ENCODE data around the gene DLGAP5. TPM values are rescaled to one million over a fixed set of nuclear protein-coding genes. Genes with fewer than 3 reads are reported as not detected.

Gene DLGAP5
- total and polyA plus RNA-seq, 2 of the 4 experiments (the other 2 are of a cell fraction): 14.9 to 19.0 TPM

GRCh38 chr14:55116246-55117030 lies 74.9 kb downstream of the DLGAP5 start:
- H3K4ac ChIP-seq (ENCODE audit: low read depth, low read length): no peak overlapping the region
- peaks cover 4% of the 10 kb centered on the region for H3K9me1 ChIP-seq (ENCODE audit: insufficient read depth, low read length)
- H2AK5ac ChIP-seq (ENCODE audit: low read depth, low read length): peak overlapping the region; percentile 56; the same call in 1 of the 2 replicates
- no peak overlapping the region for H2BK120ac ChIP-seq (ENCODE audit: low read depth, low read length)
- ChIA-PET CTCF (interaction anchor here (1.0 kb wide), 1 partner anchor 8 kb away, joined by 9 read pairs; no protein-coding TSS in a partner anchor), POLR2A (ENCODE audit: unreplicated experiment) (no interaction called here)
- ATAC-seq (ENCODE audit: low read depth): no peak
- H3K4me2 ChIP-seq (ENCODE audit: low read depth, low read length): no peak overlapping the region
- H3K36me3 ChIP-seq (ENCODE audit: control insufficient read depth, insufficient read depth, low read length): no peaks in the 10 kb centered on the region
- H2AFZ ChIP-seq (replicated peaks; ENCODE audit: low read length, poor library complexity): no peak overlapping the region
- H2BK20ac ChIP-seq (ENCODE audit: low read depth, low read length): no peak overlapping the region
- H3K23ac ChIP-seq (ENCODE audit: low read depth, low read length): no peak overlapping the region
- WGBS, 2 experiments (ENCODE audit: extremely low coverage in 2 of 2, insufficient read length in 1 of 2): 66% methylated on average over 5 of the region's 11 CpGs; no CpG with 5 or more reads in 1 of the 2 experiments
- TF ChIP-seq NFE2L2 (IDR thresholded peaks at IDR 0.05; ENCODE audit: low read depth, low read length): no peak
- no peak for TF ChIP-seq MAFK (IDR thresholded peaks at IDR 0.05; ENCODE audit: low read depth, low read length)
- no peak for TF ChIP-seq MAZ (IDR thresholded peaks at IDR 0.05; ENCODE audit: borderline replicate concordance, low read depth, low read length)
- no peak for TF ChIP-seq RFX5 (IDR thresholded peaks at IDR 0.05; ENCODE audit: low read depth, low read length)
- TF ChIP-seq RAD21 (IDR thresholded peaks at IDR 0.05; ENCODE audit: low read length): no peak
- TF ChIP-seq MXI1 (IDR thresholded peaks at IDR 0.05; ENCODE audit: borderline replicate concordance, low read depth, low read length): no peak
- no peak for TF ChIP-seq BHLHE40 (IDR thresholded peaks at IDR 0.05; ENCODE audit: low read depth, low read length)
- no peak for TF ChIP-seq CHD1 (IDR thresholded peaks at IDR 0.05; ENCODE audit: low read depth, low read length)
- no peak for TF ChIP-seq ELK1 (IDR thresholded peaks at IDR 0.05; ENCODE audit: borderline replicate concordance, low read depth, low read length)
- TF ChIP-seq USF2 (IDR thresholded peaks at IDR 0.05; ENCODE audit: low read depth, low read length): no peak
- no peak for TF ChIP-seq CEBPB (IDR thresholded peaks at IDR 0.05; ENCODE audit: low read depth, low read length)
- TF ChIP-seq SMC3 (IDR thresholded peaks at IDR 0.05; ENCODE audit: low read depth, low read length): no peak
- TF ChIP-seq CTCF (conservative IDR thresholded peaks at IDR 0.05; ENCODE audit: low read depth, low read length): no peak
- H3K18ac ChIP-seq (ENCODE audit: low read depth, low read length): no peak overlapping the region
- no peak overlapping the region for H3K27ac ChIP-seq (ENCODE audit: insufficient read depth, low read length)
- no peak overlapping the region for H2AK9ac ChIP-seq (replicated peaks; ENCODE audit: low read depth, low read length, poor library complexity)
- no peak overlapping the region for H3K14ac ChIP-seq (replicated peaks; ENCODE audit: low read depth, low read length)
- no peak overlapping the region for H2BK5ac ChIP-seq (ENCODE audit: low read depth, low read length, poor library complexity, severe bottlenecking)
- H3K9me3 ChIP-seq (ENCODE audit: control insufficient read depth, insufficient read depth, low read length): no peaks in the 10 kb centered on the region
- H3K4me3 ChIP-seq (ENCODE audit: insufficient read depth, low read depth, low read length): no peak overlapping the region
- H3K9ac ChIP-seq (ENCODE audit: low read depth, low read length): no peak overlapping the region
- H3K27me3 ChIP-seq (ENCODE audit: control insufficient read depth, insufficient read depth, low read length): no peaks in the 10 kb centered on the region
- in situ Hi-C loops (cut with MboI; ENCODE audit: low sequenced_read_pairs) (no loop called here), dilution Hi-C loops (cut with HindIII; ENCODE audit: low sequenced_read_pairs, unreplicated experiment) (no loop called here), intact Hi-C loops (cut with micrococcal nuclease) (no loop called here)
- BruUV-seq (replicated peaks): no TSS peak
- no peak overlapping the region for H3K56ac ChIP-seq (ENCODE audit: extremely low read depth, insufficient read depth, low read length)
- H3K4me1 ChIP-seq (ENCODE audit: control insufficient read depth, insufficient read depth, low read length): peaks cover 2% of the 10 kb centered on the region; the same call in 1 of the 2 replicates
- no peaks in the 10 kb centered on the region for H3K79me1 ChIP-seq (ENCODE audit: low read depth in 1 of 2, low read length in 2 of 2)
- H2BK15ac ChIP-seq (ENCODE audit: low read depth, low read length): no peak overlapping the region
- H4K8ac ChIP-seq (ENCODE audit: low read depth in 2 of 2, low read length in 2 of 2): no peak overlapping the region
- no peaks in the 10 kb centered on the region for H4K20me1 ChIP-seq (ENCODE audit: insufficient read depth, low read length)
- no peak overlapping the region for H4K5ac ChIP-seq (ENCODE audit: low read depth, low read length)
- no peak overlapping the region for H4K91ac ChIP-seq (ENCODE audit: insufficient read depth, low read depth, low read length)
- no peak for DNase-seq
